Neural progenitor cell (in vitro differentiated cells): Measurements from ENCODE around the gene F10.

ENCODE experiments used
- CTCF ChIP-seq: fragments of 200-600 bp; sonication (generic); IDR thresholded peaks from 2 replicates; pipeline ENCODE4 v1.5.1; 2017; ENCODE audit warnings: antibody characterized with exemption, mild to moderate bottlenecking
- EZH2 ChIP-seq: fragments of 200-600 bp; sonication (generic); IDR thresholded peaks from 2 replicates; pipeline ENCODE4 v1.6.1; 2017; ENCODE audit warnings: antibody characterized with exemption, mild to moderate bottlenecking, moderate library complexity
- EZH2phosphoT487 ChIP-seq: fragments of 200-600 bp; sonication (generic); IDR thresholded peaks from 2 replicates; pipeline ENCODE4 v1.6.1; 2017; ENCODE audit warnings: antibody characterized with exemption

GRCh38 chr13:113178896-113179167 is 56.2 kb downstream of the F10 start:
- TF ChIP-seq CTCF: no peak
- TF ChIP-seq EZH2: no peak
- TF ChIP-seq EZH2phosphoT487: no peak
